Measurements from ENCODE around the gene INF2. TPM values are rescaled to one million over a fixed set of nuclear protein-coding genes. Genes with fewer than 3 reads are reported as not detected.
A peak's percentile ranks its signal among the peaks of the same experiment; 100 is the strongest.

INF2 gene
- total RNA-seq, 2 experiments from 2014 or later = 61.5 to 65.0 TPM

GRCh38 chr14:104770851-104771272 lies 81.4 kb downstream of the INF2 start:
- ChIA-PET POLR2A (interaction anchor here (0.8 to 1.9 kb wide), 5 partner anchors 9 to 55 kb away, joined by 3 to 6 read pairs (median 5); partner anchors contain the start of gene SIVA1), CTCF (interaction anchor here (0.8 to 5.6 kb wide), 9 partner anchors 9 to 78 kb away, joined by 3 to 79 read pairs (median 4); partner anchors contain the start of gene SIVA1)
- DNase-seq = peak; percentile 49
- no peak for ATAC-seq
- TF ChIP-seq CTCF (IDR thresholded peaks at IDR 0.05) = peak; percentile 74
- no peak overlapping the region for H3K4me3 Mint-ChIP-seq
- H3K4me1 Mint-ChIP-seq (ENCODE audit: low read depth) = peaks cover 10% of the 10 kb centered on the region
- no peaks in the 10 kb centered on the region for H3K27me3 Mint-ChIP-seq
- H3K36me3 Mint-ChIP-seq (ENCODE audit: low read depth) = peaks cover 31% of the 10 kb centered on the region
- intact Hi-C loops (cut with micrococcal nuclease) = no loop called here
- H3K27ac Mint-ChIP-seq = no peak overlapping the region
- peaks cover 4% of the 10 kb centered on the region for H3K9me3 Mint-ChIP-seq

- no peaks in the 10 kb centered on the region for H3K27me3 Mint-ChIP-seq
- H3K4me3 Mint-ChIP-seq = no peak overlapping the region
- intact Hi-C loops (cut with micrococcal nuclease) = no loop called here
- no peak for TF ChIP-seq CTCF (IDR thresholded peaks at IDR 0.05)
- H3K36me3 Mint-ChIP-seq (ENCODE audit: low read depth) = peaks cover 35% of the 10 kb centered on the region
- ChIA-PET CTCF (interaction anchor here (0.9 to 5.6 kb wide), 4 partner anchors 10 to 78 kb away, joined by 3 to 79 read pairs (median 4); no protein-coding TSS in a partner anchor), POLR2A (interaction anchor here (0.5 to 1.9 kb wide), 5 partner anchors 14 to 727 kb away, joined by 3 to 6 read pairs (median 5); partner anchors contain the start of gene SIVA1)
- ATAC-seq (no peak), DNase-seq (no peak)
- no peak overlapping the region for H3K27ac Mint-ChIP-seq
- peaks cover 10% of the 10 kb centered on the region for H3K4me1 Mint-ChIP-seq (ENCODE audit: low read depth)
- H3K9me3 Mint-ChIP-seq = peaks cover 4% of the 10 kb centered on the region
Measured at GRCh38 chr14:104771374-104771773, 82.0 kb downstream of the INF2 start.

Small RNAs within 50 kb of the gene (microRNA-seq; reads per million reads assigned to microRNA genes)
- gene MIR4710 (ENCODE audit: borderline microRNAs expressed, borderline replicate concordance) = not detected

Other genes starting within 250 kb of the INF2 start
- gene C14orf180, start 109.9 kb upstream of the INF2 start, total RNA-seq = not detected
- gene TMEM179, start 84.8 kb upstream of the INF2 start, total RNA-seq = not detected
- 1 to 10 TPM; 2.7 to 3.0 TPM for gene ADSS1, start 34.6 kb downstream of the INF2 start, total RNA-seq
- 100 to 1,000 TPM; 115 to 125 TPM for gene SIVA1, start 63.5 kb downstream of the INF2 start, total RNA-seq
- gene AKT1, start 106.1 kb downstream of the INF2 start, total RNA-seq = 100 to 1,000 TPM; 116 to 121 TPM
- 1 to 10 TPM; 1.3 TPM for gene ZBTB42, start 111.5 kb downstream of the INF2 start, total RNA-seq
- 1 to 10 TPM; 2.2 to 2.3 TPM for gene CEP170B, start 175.7 kb downstream of the INF2 start, total RNA-seq
- not detected for gene PLD4, start 235.3 kb downstream of the INF2 start, total RNA-seq